Osteoblast (primary cell): ENCODE data around the gene USP50. TPM values are rescaled to one million over a fixed set of nuclear protein-coding genes. Genes with fewer than 3 reads are reported as not detected.
"Not testable (repeated sequence)": the region's sequence is repeated elsewhere in the genome, so short reads cannot be mapped to it uniquely, and the experiment has no call there.

ENCODE experiments used
- DNase-seq: peaks from one replicate; pipeline ENCODE4 v3.0.0; 2011; ENCODE audit warnings: low spot score, mixed read lengths; ENCODE audit not compliant: insufficient read length; ENCODE audit errors: missing footprints
- H2AFZ ChIP-seq: 2 replicates; pipeline ENCODE4 v1.6.0; 2011; ENCODE audit warnings: mild to moderate bottlenecking, low read length
- H3K27ac ChIP-seq: 2 replicates; pipeline ENCODE4 v1.5.1; 2011; ENCODE audit warnings: mild to moderate bottlenecking, low read depth, low read length, moderate library complexity
- H3K27me3 ChIP-seq: 2 replicates; pipeline ENCODE4 v1.6.0; 2012; ENCODE audit warnings: mild to moderate bottlenecking, control low read depth, inconsistent platforms, low read length, moderate library complexity; ENCODE audit not compliant: insufficient read depth
- H3K36me3 ChIP-seq: 2 replicates; pipeline ENCODE4 v1.5.1; 2011; ENCODE audit warnings: mild to moderate bottlenecking, low read length, control low read depth, moderate library complexity; ENCODE audit not compliant: insufficient read depth
- H3K4me1 ChIP-seq: 2 replicates; pipeline ENCODE4 v1.5.1; 2011; ENCODE audit warnings: mild to moderate bottlenecking, low read length, control low read depth, moderate library complexity; ENCODE audit not compliant: insufficient read depth
- H3K4me2 ChIP-seq: 2 replicates; pipeline ENCODE4 v1.6.0; 2011; ENCODE audit warnings: mild to moderate bottlenecking, low read length; ENCODE audit not compliant: insufficient read depth
- H3K4me3 ChIP-seq: fragments of 200-600 bp; sonication (generic); 3 replicates; pipeline ENCODE4 v1.5.1; 2012; ENCODE audit warnings: mild to moderate bottlenecking, low read length, inconsistent platforms; ENCODE audit not compliant: insufficient read depth
- H3K79me2 ChIP-seq: 2 replicates; pipeline ENCODE4 v1.6.0; 2012; ENCODE audit warnings: mild to moderate bottlenecking, low read length, control low read depth, inconsistent platforms; ENCODE audit not compliant: insufficient read depth
- H3K9me3 ChIP-seq: 2 replicates; pipeline ENCODE4 v1.5.1; 2011; ENCODE audit warnings: low read depth, low read length, control low read depth
- H4K20me1 ChIP-seq: 2 replicates; pipeline ENCODE4 v1.6.0; 2012; ENCODE audit warnings: mild to moderate bottlenecking, low read length, control low read depth; ENCODE audit not compliant: insufficient read depth
- CTCF ChIP-seq: IDR thresholded peaks from 2 replicates; pipeline ENCODE4 v1.5.1; 2011; ENCODE audit warnings: mild to moderate bottlenecking, low read depth, low read length, moderate library complexity; ENCODE audit errors: extremely low read depth
- total RNA-seq: library from RNA; depleted of rRNA; stranded (reverse); fragments of >200 nt; gene quantifications from 2 replicates; pipeline ENCODE4 v1.2.3, GENCODE V29; 2012

The USP50 gene
- total RNA-seq, 1 donor, result 1.1 TPM

- H3K4me2 ChIP-seq, result no peak overlapping the region
- peaks cover 36% of the 10 kb centered on the region for H3K36me3 ChIP-seq
- no peaks in the 10 kb centered on the region for H4K20me1 ChIP-seq
- no peaks in the 10 kb centered on the region for H3K27me3 ChIP-seq
- H3K27ac ChIP-seq, result no peak overlapping the region
- H2AFZ ChIP-seq, result no peak overlapping the region
- no peaks in the 10 kb centered on the region for H3K4me1 ChIP-seq
- H3K9me3 ChIP-seq, result no peaks in the 10 kb centered on the region
- H3K79me2 ChIP-seq, result no peaks in the 10 kb centered on the region
- no peak overlapping the region for H3K4me3 ChIP-seq
- TF ChIP-seq CTCF, result no peak
- no peak for DNase-seq
Observed at GRCh38 chr15:50501815-50502214, 44.7 kb downstream of the USP50 start.

- Histone ChIP-seq H3K4me1 (no peaks in the 10 kb centered on the region), H3K27ac (no peak overlapping the region), H3K79me2 (no peaks in the 10 kb centered on the region), H4K20me1 (no peaks in the 10 kb centered on the region), H3K36me3 (peaks cover 46% of the 10 kb centered on the region), H3K9me3 (no peaks in the 10 kb centered on the region), H3K4me2 (no peak overlapping the region), H3K4me3 (no peak overlapping the region), H3K27me3 (no peaks in the 10 kb centered on the region), H2AFZ (no peak overlapping the region)
- no peak for TF ChIP-seq CTCF
- DNase-seq, result no peak
Observed at GRCh38 chr15:50500352-50500751, 46.1 kb downstream of the USP50 start.

GRCh38 chr15:50496692-50497091 lies 49.8 kb downstream of the USP50 start:
- Histone ChIP-seq H3K27me3 (no peaks in the 10 kb centered on the region), H3K79me2 (no peaks in the 10 kb centered on the region), H3K4me1 (no peaks in the 10 kb centered on the region), H3K4me2 (no peak overlapping the region), H3K27ac (no peak overlapping the region), H3K4me3 (no peak overlapping the region), H3K36me3 (peaks cover 61% of the 10 kb centered on the region), H3K9me3 (no peaks in the 10 kb centered on the region), H2AFZ (no peak overlapping the region), H4K20me1 (no peaks in the 10 kb centered on the region)
- TF ChIP-seq CTCF, result no peak
- DNase-seq, result no peak

- DNase-seq, H3K9me3 ChIP-seq, H3K79me2 ChIP-seq, H3K27me3 ChIP-seq, H4K20me1 ChIP-seq, H2AFZ ChIP-seq, H3K4me2 ChIP-seq, H3K27ac ChIP-seq, H3K4me3 ChIP-seq, H3K4me1 ChIP-seq: not testable (repeated sequence)
- H3K36me3 ChIP-seq, result peaks cover 66% of the 10 kb centered on the region
Observed at GRCh38 chr15:50494547-50494946, 51.9 kb downstream of the USP50 start.

- DNase-seq, result no peak
- H3K4me1 ChIP-seq, result no peaks in the 10 kb centered on the region
- H3K79me2 ChIP-seq, result no peaks in the 10 kb centered on the region
- H3K9me3 ChIP-seq, result no peaks in the 10 kb centered on the region
- H2AFZ ChIP-seq, result no peak overlapping the region
- no peak overlapping the region for H3K4me3 ChIP-seq
- H3K4me2 ChIP-seq, result no peak overlapping the region
- H3K27me3 ChIP-seq, result no peaks in the 10 kb centered on the region
- H4K20me1 ChIP-seq, result no peaks in the 10 kb centered on the region
- TF ChIP-seq CTCF, result no peak
- peaks cover 58% of the 10 kb centered on the region for H3K36me3 ChIP-seq
- no peak overlapping the region for H3K27ac ChIP-seq
Observed at GRCh38 chr15:50493625-50494024, 52.8 kb downstream of the USP50 start.
